Measurements from ENCODE around the gene LRP1.

DNA sequence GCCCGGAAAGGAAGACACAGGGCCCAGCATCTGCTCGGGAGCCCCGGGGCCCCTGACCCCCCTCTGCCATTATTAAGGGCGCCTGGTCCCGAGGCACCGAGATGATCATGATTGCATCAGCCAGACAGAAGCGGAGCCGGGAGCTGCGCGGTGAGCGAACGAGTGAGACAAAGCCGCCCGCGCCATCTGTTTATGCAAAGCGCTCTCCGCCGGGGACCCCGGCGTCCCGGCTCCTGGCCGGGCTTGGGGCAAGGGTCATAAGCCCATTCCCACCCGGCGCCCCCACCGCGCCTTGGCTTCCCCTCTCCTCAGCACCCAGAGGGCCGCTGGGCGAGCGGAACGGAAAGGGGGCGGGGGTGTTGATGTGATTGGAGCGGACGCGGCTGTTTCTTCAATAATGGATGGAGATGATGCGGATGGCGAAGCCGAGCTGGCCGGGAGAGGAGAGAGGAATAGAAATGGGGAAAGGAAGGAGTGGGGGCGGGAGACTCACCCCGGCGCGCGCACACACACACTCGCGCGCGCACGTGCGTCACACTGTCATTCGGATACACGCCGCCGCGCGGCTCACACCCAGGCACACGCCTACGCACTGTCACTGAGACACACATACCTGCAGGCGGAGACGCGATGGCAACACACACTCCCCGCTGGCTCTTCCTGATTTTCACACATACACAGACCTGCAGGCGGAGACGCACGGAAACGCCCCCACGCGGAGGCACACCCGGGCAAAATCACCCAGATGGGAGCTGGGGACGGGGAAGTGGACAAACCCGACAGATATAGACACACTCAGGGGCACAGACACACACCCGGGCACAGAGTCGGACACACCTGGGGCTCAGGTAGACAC is 112.0 kb downstream of the LRP1 start:
- TF ChIP-seq CTCF (conservative IDR thresholded peaks at IDR 0.05) (peak; percentile 27), ZFX (IDR thresholded peaks at IDR 0.05) (no peak)
